IgD-negative memory B cell (primary cell): ENCODE measurements around the gene TMEFF1. TPM values are rescaled to one million over a fixed set of nuclear protein-coding genes. Genes with fewer than 3 reads are reported as not detected.

Experiments
- H3K27ac Mint-ChIP-seq, 3 donors: one replicate each; pipeline ENCODE4 v1.8.0; 2020 to 2022; ENCODE audit warnings: mild to moderate bottlenecking in 3 of 3, mixed read lengths in 3 of 3, moderate library complexity in 1 of 3
- H3K27me3 Mint-ChIP-seq: one replicate; pipeline ENCODE4 v1.8.0; 2021; ENCODE audit warnings: mixed read lengths
- H3K36me3 Mint-ChIP-seq: one replicate; pipeline ENCODE4 v1.8.0; 2020; ENCODE audit warnings: mild to moderate bottlenecking, mixed read lengths
- H3K4me1 Mint-ChIP-seq, 3 donors: one replicate each; pipeline ENCODE4 v1.8.0; 2020 to 2022; ENCODE audit warnings: mixed read lengths in 3 of 3, mild to moderate bottlenecking in 1 of 3
- H3K4me3 Mint-ChIP-seq, 4 donors: one replicate each; pipeline ENCODE4 v1.8.0; 2020 to 2022; ENCODE audit warnings: mild to moderate bottlenecking in 4 of 4, mixed read lengths in 4 of 4, moderate library complexity in 3 of 4
- H3K9me3 Mint-ChIP-seq, 3 donors: one replicate each; pipeline ENCODE4 v1.8.0; 2020 to 2021; ENCODE audit warnings: mixed read lengths in 3 of 3, mild to moderate bottlenecking in 1 of 3
- polyA plus RNA-seq: library from polyadenylated mRNA; unstranded; fragments of 300-500 nt; fragmentation: Illumina TruSeq; gene quantifications from one replicate; pipeline ENCODE4 v1.2.3, GENCODE V29; 2021

Gene TMEFF1
- polyA plus RNA-seq, 1 donor from 2014 or later: not detected

DNA sequence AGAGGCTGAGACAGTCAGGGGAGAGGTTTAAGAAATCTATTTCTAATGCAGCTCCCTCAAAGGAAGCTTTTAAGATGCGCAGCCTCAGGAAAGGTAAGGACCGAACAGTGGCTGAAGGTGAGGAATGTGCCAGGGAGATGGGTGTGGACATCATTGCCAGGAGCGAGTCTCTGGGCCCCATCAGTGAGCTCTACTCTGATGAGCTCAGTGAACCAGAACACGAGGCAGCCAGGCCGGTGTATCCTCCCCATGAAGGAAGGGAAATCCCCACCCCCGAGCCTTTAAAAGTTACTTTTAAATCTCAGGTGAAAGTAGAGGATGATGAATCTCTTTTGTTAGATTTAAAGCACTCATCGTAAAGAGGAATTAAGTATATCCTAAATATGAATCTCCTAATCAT, 113.1 kb downstream of the TMEFF1 start:
- Mint-ChIP-seq H3K27me3 (peaks cover 4% of the 10 kb centered on the region), H3K4me3 (no peak overlapping the region), H3K36me3 (no peaks in the 10 kb centered on the region), H3K9me3 (no peaks in the 10 kb centered on the region), H3K4me1 (no peaks in the 10 kb centered on the region), H3K27ac (no peak overlapping the region)

DNA sequence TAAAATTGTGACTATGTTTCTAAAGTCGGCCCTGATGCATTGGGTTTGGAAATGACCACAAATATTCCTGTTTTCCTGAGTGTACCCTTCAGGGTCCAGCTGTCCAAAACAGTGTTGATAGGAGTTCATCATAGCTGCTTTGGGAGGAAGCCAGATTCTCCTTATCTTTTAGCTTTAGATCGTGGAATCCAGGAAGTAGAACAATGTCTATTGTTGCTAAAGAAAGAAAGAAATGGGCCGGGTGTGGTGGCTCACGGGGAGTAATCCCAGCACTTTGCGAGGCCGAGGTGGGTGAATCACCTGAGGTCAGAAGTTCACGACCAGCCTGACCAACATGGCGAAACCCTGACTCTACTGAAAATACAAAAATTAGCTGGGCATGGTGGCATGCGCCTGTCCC, 114.4 kb downstream of the TMEFF1 start:
- H3K27ac Mint-ChIP-seq: no peak overlapping the region
- peaks cover under 1% of the 10 kb centered on the region for H3K27me3 Mint-ChIP-seq
- H3K4me1 Mint-ChIP-seq: no peaks in the 10 kb centered on the region
- no peaks in the 10 kb centered on the region for H3K9me3 Mint-ChIP-seq
- H3K4me3 Mint-ChIP-seq: no peak overlapping the region
- no peaks in the 10 kb centered on the region for H3K36me3 Mint-ChIP-seq

DNA sequence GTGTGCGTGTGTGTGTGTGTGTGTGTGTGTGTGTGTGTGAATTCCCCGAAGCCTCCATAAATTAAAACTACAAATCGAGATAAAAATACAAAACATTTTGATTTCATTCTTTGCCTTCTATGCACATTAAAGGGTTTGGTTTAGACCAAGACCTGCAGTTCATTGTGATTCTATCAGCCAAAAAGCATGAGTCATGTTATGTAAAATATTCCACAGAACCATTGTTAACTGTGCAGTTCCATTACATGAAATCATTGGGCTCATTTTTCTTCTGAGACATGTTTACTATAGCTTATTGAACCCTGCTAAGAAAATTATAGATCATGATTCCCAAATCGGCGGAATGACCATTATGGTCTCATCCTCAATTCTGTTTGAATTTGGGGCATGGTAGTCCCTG, 116.6 kb downstream of the TMEFF1 start:
- no peaks in the 10 kb centered on the region for H3K4me1 Mint-ChIP-seq
- no peaks in the 10 kb centered on the region for H3K9me3 Mint-ChIP-seq
- H3K27me3 Mint-ChIP-seq: no peaks in the 10 kb centered on the region
- H3K27ac Mint-ChIP-seq: no peak overlapping the region
- no peak overlapping the region for H3K4me3 Mint-ChIP-seq
- H3K36me3 Mint-ChIP-seq: no peaks in the 10 kb centered on the region

DNA sequence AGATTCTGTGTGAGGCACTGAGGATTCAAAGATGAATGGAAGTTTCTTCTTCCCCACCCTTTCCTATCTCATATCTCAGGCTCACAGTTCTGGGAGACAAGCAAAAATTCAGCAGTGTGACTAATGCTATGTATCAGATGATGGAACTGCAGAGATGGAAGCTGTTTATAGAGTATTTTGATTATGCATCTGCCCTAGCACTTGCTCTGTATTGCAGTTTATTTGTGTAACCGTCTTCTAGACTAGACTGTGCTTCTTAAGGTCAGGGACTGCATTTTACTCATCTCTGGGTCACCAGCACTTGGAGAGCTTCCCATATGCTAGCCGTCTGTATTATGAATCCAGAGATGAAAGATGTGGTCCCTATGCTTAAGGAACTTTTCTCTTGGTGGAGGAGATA, 117.5 kb downstream of the TMEFF1 start:
- H3K27ac Mint-ChIP-seq: no peak overlapping the region

DNA sequence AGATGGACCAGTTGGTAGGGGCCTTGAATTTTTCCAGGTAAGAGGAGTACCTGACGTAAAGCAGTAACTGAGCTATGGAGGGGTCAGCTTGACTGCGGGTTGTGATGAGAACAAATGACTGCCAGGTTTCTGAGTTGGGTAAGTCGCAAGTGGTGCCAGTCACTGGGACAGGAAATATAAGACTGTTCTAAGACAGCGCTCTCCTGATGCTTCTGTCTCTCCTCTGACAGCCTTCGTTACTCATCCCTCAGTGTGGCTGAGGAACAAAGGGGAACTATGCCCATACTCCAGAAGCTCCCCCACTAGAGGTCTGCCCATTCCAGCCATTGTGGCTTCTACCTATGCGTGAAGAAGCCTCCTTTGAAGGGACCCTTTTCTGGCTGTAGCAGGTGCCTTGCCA, 118.2 kb downstream of the TMEFF1 start:
- H3K27ac Mint-ChIP-seq: no peak overlapping the region
- H3K9me3 Mint-ChIP-seq: no peaks in the 10 kb centered on the region
- peaks cover 0 to 7% (median 5%) of the 10 kb centered on the region in 3 donors for H3K4me1 Mint-ChIP-seq
- no peaks in the 10 kb centered on the region for H3K27me3 Mint-ChIP-seq
- no peaks in the 10 kb centered on the region for H3K36me3 Mint-ChIP-seq
- no peak overlapping the region for H3K4me3 Mint-ChIP-seq

More for the DNA sequence above, 117.5 kb downstream of the TMEFF1 start:
- no peaks in the 10 kb centered on the region for H3K9me3 Mint-ChIP-seq
- no peak overlapping the region for H3K4me3 Mint-ChIP-seq
- peaks cover 0 to 1% (median 0%) of the 10 kb centered on the region in 3 donors for H3K4me1 Mint-ChIP-seq
- H3K27me3 Mint-ChIP-seq: no peaks in the 10 kb centered on the region
- H3K36me3 Mint-ChIP-seq: no peaks in the 10 kb centered on the region

DNA sequence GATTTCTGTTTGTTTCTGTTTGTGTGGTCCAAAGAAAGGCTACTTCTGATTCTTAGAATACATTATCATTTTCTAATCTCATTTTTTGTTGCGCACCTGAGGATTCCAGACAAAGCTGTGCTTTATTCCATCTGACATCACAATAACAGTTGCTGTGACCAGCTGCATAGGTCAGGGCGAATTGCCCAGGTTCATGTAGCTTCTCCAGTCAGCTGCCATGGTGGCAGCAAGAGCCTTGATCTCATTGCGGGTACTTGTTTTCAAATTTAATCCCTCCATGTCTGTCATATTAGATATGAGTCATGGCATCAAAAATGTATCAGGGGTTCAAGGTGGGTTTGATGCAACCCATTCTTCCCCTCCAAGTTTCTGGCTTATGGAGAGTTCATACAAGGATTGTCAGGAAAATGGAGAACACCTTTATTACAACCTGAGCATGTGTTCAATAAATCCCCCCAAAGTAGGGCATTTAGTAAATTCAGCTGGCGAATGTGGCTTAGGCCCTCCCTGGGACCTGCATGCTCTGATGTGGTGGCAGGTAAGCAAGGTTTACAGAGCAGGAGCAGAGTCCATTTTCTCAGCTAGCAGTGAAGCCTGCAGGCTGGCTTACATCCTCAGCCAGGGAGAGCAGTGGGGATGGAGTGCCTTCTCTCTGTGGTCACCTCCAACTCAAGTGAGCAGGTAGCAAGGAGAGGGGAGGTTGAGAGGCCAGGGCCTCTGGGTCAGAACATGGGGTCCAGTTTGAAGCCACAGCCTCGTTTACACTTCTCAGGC, 118.9 kb downstream of the TMEFF1 start:
- Mint-ChIP-seq H3K4me1 (peaks cover 1 to 9% (median 5%) of the 10 kb centered on the region in 3 donors), H3K9me3 (no peaks in the 10 kb centered on the region), H3K27me3 (no peaks in the 10 kb centered on the region), H3K4me3 (no peak overlapping the region), H3K36me3 (no peaks in the 10 kb centered on the region), H3K27ac (no peak overlapping the region)

DNA sequence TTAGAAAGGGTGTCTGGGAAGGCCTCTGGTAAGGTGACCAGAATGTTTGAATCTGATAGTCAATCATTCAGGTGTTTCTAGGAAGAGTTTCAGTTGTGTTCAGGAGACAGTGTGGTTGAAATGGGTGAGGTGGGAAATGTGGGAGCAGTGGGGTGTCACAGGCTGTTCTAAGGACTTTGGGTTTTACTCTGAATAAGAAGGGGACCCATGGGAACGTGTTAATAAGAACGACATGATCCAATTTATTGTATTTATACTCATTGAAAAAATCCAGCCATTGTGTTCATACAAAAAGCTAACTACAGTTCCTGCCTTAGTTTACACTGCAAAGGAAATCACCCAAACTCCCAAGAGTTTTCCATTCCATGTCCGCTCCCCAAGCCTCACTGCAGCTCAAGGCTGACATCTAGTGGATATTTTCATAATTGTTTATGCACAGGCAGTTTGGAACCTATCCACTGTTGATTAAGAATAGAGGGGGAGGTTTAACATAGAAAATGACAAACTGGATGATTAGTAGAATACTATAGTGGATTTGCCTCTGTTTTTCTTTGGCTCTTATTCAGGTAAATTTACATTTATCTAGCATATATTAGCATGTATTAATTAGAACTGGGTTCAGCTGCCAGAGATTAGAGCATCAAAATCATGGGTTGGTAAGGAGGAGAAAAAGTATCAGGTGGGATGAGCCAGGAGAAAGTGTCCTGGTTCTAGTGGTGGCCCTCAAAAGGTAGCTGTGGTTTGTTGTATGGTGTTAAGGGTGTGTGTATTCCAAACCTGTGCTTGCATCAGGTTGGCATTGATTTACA, 122.6 kb downstream of the TMEFF1 start:
- Mint-ChIP-seq H3K4me1 (peaks cover 14 to 23% (median 21%) of the 10 kb centered on the region in 3 donors), H3K36me3 (no peaks in the 10 kb centered on the region)

DNA sequence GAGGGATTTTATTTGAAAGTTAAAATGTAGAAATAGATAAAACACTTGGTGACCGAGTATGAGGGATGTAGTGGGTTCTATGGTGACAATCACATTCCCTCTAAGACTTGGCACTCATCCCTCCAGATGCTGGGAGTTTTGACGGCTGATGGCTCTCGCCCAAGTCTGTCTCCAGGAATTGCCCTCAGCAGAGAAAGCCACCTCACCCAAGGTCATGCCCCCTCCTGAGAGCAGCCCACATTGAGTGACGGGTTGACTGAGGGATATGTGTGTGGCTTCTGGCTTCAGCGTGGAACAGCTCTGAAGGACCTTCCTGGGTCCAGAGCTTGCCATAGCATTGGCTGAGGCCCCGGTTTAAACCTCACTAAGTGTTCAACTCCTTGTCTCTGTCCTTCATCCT, 124.3 kb downstream of the TMEFF1 start:
- H3K27ac Mint-ChIP-seq: peak overlapping the region in 2 of 3 donors; percentile 2 to 67
- no peaks in the 10 kb centered on the region for H3K9me3 Mint-ChIP-seq
- peaks cover 14 to 23% (median 21%) of the 10 kb centered on the region in 3 donors for H3K4me1 Mint-ChIP-seq
- peak overlapping the region in 3 of 4 donors; percentile 51 to 91 (median 68) for H3K4me3 Mint-ChIP-seq
- no peaks in the 10 kb centered on the region for H3K36me3 Mint-ChIP-seq
- no peaks in the 10 kb centered on the region for H3K27me3 Mint-ChIP-seq

More for the DNA sequence above, 122.6 kb downstream of the TMEFF1 start:
- no peak overlapping the region for H3K27ac Mint-ChIP-seq
- H3K27me3 Mint-ChIP-seq: no peaks in the 10 kb centered on the region
- no peaks in the 10 kb centered on the region for H3K9me3 Mint-ChIP-seq
- peak overlapping the region in 2 of 4 donors; percentile 12 to 53 for H3K4me3 Mint-ChIP-seq

DNA sequence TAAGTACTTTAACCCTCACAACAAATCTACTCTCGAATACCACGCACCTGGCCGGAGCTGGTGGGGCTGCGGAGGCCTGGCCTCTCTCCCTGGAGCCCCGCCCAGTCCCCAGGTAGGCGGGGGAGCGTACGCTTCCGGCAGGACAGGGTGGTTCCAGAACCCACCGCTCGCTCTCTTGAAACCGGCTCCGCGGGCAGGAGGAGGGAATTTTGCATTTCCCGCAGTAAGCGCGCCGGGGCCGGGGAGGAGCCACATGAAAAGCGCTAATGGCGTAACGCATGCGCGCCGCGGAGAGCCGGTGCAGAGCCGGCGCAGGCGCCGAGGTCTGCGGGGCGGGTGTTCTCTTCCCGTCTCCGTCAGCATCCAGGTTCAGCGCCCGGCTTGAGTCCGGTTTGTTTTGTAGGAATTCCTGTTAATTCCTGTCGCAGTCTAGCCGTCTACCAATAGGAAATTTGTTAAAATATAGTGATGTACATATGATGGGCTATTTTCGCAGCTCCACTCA, 125.7 kb downstream of the TMEFF1 start:
- Mint-ChIP-seq H3K27ac (peak overlapping the region in 1 of 3 donors; percentile 78), H3K4me1 (peaks cover 14 to 23% (median 21%) of the 10 kb centered on the region in 3 donors), H3K4me3 (peak overlapping the region; percentile 68 to 91 (median 86)), H3K27me3 (peaks cover under 1% of the 10 kb centered on the region), H3K36me3 (no peaks in the 10 kb centered on the region), H3K9me3 (no peaks in the 10 kb centered on the region)

DNA sequence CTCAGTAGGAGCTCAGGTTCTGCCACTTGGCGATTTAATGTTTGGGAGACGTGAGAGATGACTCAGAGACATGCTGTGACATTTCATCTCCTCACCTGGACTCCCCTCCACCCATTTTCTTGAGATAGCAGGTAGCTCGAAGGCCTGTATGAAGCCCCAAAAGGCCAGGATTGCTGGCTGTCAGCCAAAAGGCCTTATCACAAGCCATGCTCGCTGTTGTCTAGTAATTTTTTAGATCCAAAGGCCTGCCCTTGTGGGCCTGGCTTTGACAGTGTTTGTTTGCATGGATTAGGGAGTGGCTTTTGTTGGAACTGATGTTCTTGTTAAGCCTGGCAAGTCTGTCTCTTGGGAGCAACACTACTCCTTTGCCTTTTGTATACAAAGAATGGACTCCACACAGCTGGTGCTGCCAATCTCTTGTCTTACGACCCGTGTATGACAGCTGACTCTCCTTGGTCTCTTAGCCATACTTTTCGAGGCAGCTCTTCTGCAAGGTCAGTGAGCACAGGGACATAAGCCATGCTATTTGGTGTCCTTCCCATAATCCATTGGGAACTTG, 127.7 kb downstream of the TMEFF1 start:
- Mint-ChIP-seq H3K4me1 (peaks cover 14 to 21% (median 20%) of the 10 kb centered on the region in 3 donors), H3K9me3 (no peaks in the 10 kb centered on the region), H3K27me3 (peaks cover 2% of the 10 kb centered on the region), H3K36me3 (no peaks in the 10 kb centered on the region), H3K4me3 (peak overlapping the region in 2 of 4 donors; percentile 43 to 48), H3K27ac (peak overlapping the region in 1 of 3 donors; percentile 74)

DNA sequence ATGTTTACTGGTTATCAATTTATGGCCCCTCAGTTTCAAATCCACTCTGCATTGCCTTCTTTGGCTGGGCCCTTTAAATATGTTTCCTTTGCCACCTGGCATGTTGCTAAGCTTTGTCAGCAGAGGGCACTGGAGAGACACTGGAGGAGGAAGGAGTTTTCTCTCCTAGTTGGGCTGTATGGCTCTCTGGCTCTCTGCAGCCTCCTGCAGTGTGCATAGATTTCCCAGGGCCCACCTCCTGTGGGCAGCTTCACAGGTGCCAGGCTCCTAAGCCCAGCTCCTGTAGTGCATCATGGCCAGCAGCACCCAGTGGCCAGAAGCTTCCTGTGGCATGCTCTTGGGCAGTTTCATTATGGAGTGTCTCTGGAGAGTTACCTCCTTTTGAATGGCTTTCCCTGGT, 128.3 kb downstream of the TMEFF1 start:
- Mint-ChIP-seq H3K4me1 (peaks cover 14 to 16% (median 16%) of the 10 kb centered on the region in 3 donors), H3K4me3 (peak overlapping the region in 3 of 4 donors; percentile 24 to 48 (median 30)), H3K9me3 (no peaks in the 10 kb centered on the region), H3K36me3 (no peaks in the 10 kb centered on the region), H3K27me3 (peaks cover 2% of the 10 kb centered on the region), H3K27ac (peak overlapping the region in 1 of 3 donors; percentile 74)

DNA sequence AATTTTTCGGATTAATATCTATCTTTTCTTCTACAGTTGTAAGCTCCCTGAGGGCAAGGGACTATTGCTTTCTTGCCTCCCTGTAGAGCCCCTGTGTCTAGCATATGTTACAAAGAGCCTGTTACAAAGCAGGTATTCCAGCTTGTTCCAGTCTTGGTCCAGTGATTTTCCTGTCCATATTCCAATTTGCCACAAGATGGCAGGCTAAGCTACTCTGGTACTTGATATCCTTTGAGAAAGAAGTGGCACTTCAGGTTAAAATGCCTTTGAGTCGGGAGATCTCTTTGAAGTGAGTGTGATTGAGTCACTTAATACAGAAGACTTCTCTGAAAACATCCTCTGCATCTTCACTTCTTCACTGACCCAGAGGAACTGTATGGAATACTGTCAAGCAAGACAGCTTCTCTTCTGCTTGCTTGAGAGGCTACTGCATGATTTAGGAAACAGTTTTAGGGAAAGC, 129.4 kb downstream of the TMEFF1 start:
- H3K4me1 Mint-ChIP-seq: peaks cover 12 to 16% (median 14%) of the 10 kb centered on the region in 3 donors

DNA sequence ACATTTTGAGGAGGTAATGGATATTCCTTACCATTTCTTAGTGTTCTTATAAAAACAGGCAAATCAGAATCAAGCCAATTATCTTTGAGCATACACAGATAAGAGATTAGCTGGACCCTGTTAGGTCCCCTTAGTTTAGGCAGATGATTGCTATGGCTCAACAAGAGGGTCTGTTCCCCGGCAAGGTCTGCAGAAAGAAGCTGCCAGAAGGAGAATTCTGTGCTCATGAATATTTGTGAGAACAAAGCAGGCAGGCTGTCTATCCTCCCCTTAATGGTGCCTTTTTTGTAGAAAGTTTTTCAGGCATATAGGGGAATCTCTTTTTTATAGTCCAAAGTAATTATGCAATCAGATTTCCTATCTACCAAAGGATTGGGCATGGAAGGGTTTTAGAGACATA, 132.5 kb downstream of the TMEFF1 start:
- Mint-ChIP-seq H3K4me1 (no peaks in the 10 kb centered on the region), H3K4me3 (no peak overlapping the region), H3K27me3 (peaks cover 2% of the 10 kb centered on the region), H3K9me3 (no peaks in the 10 kb centered on the region), H3K36me3 (no peaks in the 10 kb centered on the region), H3K27ac (no peak overlapping the region)

More for the DNA sequence above, 129.4 kb downstream of the TMEFF1 start:
- H3K27me3 Mint-ChIP-seq: peaks cover 2% of the 10 kb centered on the region
- no peaks in the 10 kb centered on the region for H3K9me3 Mint-ChIP-seq
- H3K36me3 Mint-ChIP-seq: no peaks in the 10 kb centered on the region
- H3K27ac Mint-ChIP-seq: no peak overlapping the region
- peak overlapping the region in 2 of 4 donors; percentile 48 to 75 for H3K4me3 Mint-ChIP-seq

DNA sequence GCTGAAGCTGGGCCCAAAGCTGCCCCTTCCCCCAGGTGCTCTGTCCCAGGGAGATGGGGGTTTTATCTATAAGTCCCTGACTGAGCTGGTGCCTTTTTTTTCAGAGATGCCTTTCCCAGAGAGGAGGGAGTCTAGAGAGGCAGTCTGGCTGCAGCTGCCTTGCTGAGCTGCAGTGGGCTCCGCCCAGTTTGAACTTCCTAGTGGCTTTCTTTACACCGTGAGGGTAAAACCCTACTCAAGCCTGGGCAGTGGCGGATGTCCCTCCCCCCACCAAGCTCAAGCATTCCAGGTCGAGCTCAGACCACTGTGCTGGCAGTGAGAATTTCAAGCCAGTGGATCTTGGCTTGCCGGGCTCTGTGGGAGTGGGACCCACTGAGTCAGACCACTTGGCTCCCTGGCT, 146.2 kb downstream of the TMEFF1 start:
- Mint-ChIP-seq H3K27me3 (peaks cover 5% of the 10 kb centered on the region), H3K36me3 (no peaks in the 10 kb centered on the region), H3K4me3 (no peak overlapping the region), H3K4me1 (no peaks in the 10 kb centered on the region), H3K27ac (no peak overlapping the region), H3K9me3 (peaks cover 0 to 17% (median 3%) of the 10 kb centered on the region in 3 donors)

DNA sequence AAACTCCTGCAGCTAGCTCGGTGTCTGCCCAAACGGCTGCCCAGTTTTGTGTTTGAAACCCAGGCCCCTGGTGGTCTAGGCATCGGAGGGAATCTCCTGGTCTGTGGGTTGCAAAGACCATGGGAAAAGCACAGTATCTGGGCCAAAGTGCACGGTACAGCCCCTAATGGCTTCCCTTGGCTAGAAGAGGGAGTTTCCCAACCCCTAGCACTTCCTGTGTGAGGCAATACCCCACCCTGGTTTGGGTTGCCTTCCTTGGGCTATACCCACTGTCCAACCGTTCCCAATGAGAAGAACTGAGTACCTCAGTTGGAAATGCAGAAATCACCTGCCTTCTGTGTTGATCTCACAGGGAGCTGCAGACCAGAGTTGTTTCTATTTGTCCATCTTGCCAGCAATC, 146.7 kb downstream of the TMEFF1 start:
- Mint-ChIP-seq H3K27ac (no peak overlapping the region), H3K4me3 (no peak overlapping the region), H3K36me3 (no peaks in the 10 kb centered on the region), H3K4me1 (no peaks in the 10 kb centered on the region), H3K27me3 (peaks cover 5% of the 10 kb centered on the region), H3K9me3 (peaks cover 0 to 17% (median 3%) of the 10 kb centered on the region in 3 donors)
